Loucy (cell line): ENCODE results near the gene SNAP25.

Experiments
- H2AFZ ChIP-seq: fragments of 200-600 bp; sonication (generic); 2 replicates; pipeline ENCODE4 v1.6.0; 2016; ENCODE audit warnings: antibody characterized with exemption, mild to moderate bottlenecking, low read length, moderate library complexity
- H3F3A ChIP-seq: fragments of 200-600 bp; 2 replicates; pipeline ENCODE4 v1.6.0; 2016; ENCODE audit warnings: antibody characterized with exemption, low read depth, mild to moderate bottlenecking
- H3K27me3 ChIP-seq: fragments of 200-600 bp; sonication (generic); 2 replicates; pipeline ENCODE4 v1.6.1; 2014; ENCODE audit warnings: low read length, mild to moderate bottlenecking; ENCODE audit not compliant: insufficient read depth, poor library complexity, severe bottlenecking
- H3K36me3 ChIP-seq: fragments of 200-600 bp; sonication (generic); 2 replicates; pipeline ENCODE4 v1.6.1; 2016; ENCODE audit warnings: low read length; ENCODE audit not compliant: insufficient read depth
- H3K4me1 ChIP-seq: fragments of 200-600 bp; sonication (generic); 2 replicates; pipeline ENCODE4 v1.5.1; 2014; ENCODE audit warnings: low read length, mild to moderate bottlenecking; ENCODE audit not compliant: insufficient read depth, poor library complexity, severe bottlenecking
- H3K4me2 ChIP-seq: fragments of 200-600 bp; sonication (generic); 2 replicates; pipeline ENCODE4 v1.6.0; 2014; ENCODE audit warnings: antibody characterized with exemption, low read length, low read depth, mild to moderate bottlenecking; ENCODE audit not compliant: poor library complexity, severe bottlenecking
- H3K4me3 ChIP-seq: fragments of 200-600 bp; sonication (generic); 2 replicates; pipeline ENCODE4 v1.5.1; 2014; ENCODE audit warnings: low read length, mild to moderate bottlenecking, mixed read lengths; ENCODE audit not compliant: poor library complexity, severe bottlenecking
- H3K79me2 ChIP-seq: fragments of 200-600 bp; sonication (generic); 2 replicates; pipeline ENCODE4 v1.6.1; 2014; ENCODE audit warnings: low read length; ENCODE audit not compliant: insufficient read depth
- H3K9ac ChIP-seq: fragments of 200-600 bp; sonication (generic); 2 replicates; pipeline ENCODE4 v1.6.0; 2014; ENCODE audit warnings: mild to moderate bottlenecking, low read depth, low read length, moderate library complexity; ENCODE audit not compliant: poor library complexity, severe bottlenecking
- H3K9me2 ChIP-seq: fragments of 200-600 bp; sonication (generic); replicated peaks from 2 replicates; pipeline ENCODE4 v1.6.1; 2016; ENCODE audit warnings: low read depth, low read length, mixed read lengths
- H3K9me3 ChIP-seq: fragments of 200-600 bp; sonication (generic); 2 replicates; pipeline ENCODE4 v1.6.1; 2014; ENCODE audit warnings: mild to moderate bottlenecking, antibody characterized with exemption, low read length, low read depth; ENCODE audit not compliant: insufficient read depth
- H4K20me1 ChIP-seq: fragments of 200-600 bp; sonication (generic); 2 replicates; pipeline ENCODE4 v1.6.0; 2014; ENCODE audit warnings: antibody characterized with exemption, low read length, mild to moderate bottlenecking; ENCODE audit not compliant: insufficient read depth, poor library complexity, severe bottlenecking
- EZH2phosphoT487 ChIP-seq: fragments of 200-600 bp; IDR thresholded peaks from 2 replicates; pipeline ENCODE4 v1.6.1; 2018; ENCODE audit warnings: antibody characterized with exemption, mild to moderate bottlenecking, moderate library complexity, borderline replicate concordance
- TF ChIP-seq, protein P1 (sequence below): fragments of 200-600 bp; sonication (generic); conservative IDR thresholded peaks from 2 replicates; pipeline ENCODE4 v1.5.1; 2014; ENCODE audit warnings: mild to moderate bottlenecking, antibody characterized with exemption, low read length

Gene SNAP25

DNA sequence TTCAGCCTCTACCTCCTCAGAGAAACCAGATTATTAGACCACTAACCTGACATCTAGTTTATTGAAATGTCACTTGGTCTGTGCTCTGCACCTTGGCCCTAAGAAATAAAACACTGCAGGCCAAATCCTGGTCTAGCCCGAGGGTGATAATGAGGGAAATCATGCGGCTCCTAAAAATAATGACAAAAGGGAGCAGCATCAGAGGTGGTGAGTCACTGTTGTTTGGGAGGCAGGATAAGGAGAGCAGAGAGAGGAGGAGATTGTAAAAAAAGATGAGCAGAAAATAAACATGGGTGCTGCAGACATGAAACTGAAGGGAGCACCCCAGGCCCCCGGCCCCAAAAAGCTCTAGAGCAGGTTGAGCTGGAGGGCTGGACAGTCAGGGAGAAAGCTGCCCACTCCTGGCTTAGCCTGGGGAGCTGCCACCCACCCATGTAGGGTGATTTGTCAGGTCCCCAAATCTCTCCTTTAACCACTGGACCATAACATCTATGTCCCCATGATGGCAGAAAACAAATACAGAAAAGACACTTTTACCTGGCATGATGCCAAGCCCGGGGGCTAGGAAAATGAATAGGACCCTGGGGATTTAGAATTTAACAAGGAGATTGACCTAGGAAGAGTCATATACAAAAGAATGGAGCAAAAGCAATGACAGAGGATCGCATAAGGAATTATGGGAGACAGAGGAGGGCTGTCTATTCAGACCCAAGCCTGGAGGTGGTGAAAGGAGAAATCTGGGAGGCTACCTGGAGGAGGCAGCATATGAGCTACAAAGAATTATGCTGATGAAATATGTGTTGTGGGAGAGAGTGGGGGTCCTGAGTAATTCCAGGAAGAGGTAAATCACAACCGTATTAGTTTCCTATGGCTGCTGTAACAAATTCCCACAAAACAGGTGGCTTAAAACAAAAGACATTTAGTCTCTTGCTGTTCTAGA lies 103.7 kb downstream of the SNAP25 start:
- H3K4me2 ChIP-seq: no peak overlapping the region
- TF ChIP-seq, protein P1, sequence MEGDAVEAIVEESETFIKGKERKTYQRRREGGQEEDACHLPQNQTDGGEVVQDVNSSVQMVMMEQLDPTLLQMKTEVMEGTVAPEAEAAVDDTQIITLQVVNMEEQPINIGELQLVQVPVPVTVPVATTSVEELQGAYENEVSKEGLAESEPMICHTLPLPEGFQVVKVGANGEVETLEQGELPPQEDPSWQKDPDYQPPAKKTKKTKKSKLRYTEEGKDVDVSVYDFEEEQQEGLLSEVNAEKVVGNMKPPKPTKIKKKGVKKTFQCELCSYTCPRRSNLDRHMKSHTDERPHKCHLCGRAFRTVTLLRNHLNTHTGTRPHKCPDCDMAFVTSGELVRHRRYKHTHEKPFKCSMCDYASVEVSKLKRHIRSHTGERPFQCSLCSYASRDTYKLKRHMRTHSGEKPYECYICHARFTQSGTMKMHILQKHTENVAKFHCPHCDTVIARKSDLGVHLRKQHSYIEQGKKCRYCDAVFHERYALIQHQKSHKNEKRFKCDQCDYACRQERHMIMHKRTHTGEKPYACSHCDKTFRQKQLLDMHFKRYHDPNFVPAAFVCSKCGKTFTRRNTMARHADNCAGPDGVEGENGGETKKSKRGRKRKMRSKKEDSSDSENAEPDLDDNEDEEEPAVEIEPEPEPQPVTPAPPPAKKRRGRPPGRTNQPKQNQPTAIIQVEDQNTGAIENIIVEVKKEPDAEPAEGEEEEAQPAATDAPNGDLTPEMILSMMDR: no peak
- no peak for TF ChIP-seq EZH2phosphoT487
- H3K9me3 ChIP-seq: no peaks in the 10 kb centered on the region
- no peak overlapping the region for H3K9ac ChIP-seq
- H3K4me3 ChIP-seq: no peak overlapping the region
- no peaks in the 10 kb centered on the region for H3K79me2 ChIP-seq
- H3K4me1 ChIP-seq: peaks cover 7% of the 10 kb centered on the region
- H3K9me2 ChIP-seq: no peaks in the 10 kb centered on the region
- no peaks in the 10 kb centered on the region for H3F3A ChIP-seq
- no peaks in the 10 kb centered on the region for H3K27me3 ChIP-seq
- H2AFZ ChIP-seq: no peak overlapping the region
- H3K36me3 ChIP-seq: no peaks in the 10 kb centered on the region
- H4K20me1 ChIP-seq: no peaks in the 10 kb centered on the region

DNA sequence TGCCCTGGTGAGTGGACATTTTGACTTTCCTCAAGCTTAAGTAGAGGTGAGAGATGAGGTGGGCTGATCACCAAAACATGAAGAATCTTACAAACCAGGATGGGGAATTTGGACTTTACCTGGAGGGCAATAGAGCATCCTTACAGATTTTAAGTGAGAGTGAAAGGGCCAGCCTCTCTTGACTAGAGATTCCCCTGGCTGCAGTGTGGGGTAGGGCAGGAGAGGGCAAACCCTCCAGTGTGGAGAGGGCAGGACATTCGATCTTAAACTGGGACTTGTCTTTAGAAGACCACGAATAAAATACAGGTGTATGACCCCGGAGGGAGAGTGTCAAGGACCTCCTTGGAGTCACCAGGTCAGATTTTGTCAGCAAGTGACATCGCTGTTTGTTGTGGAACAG lies 105.1 kb downstream of the SNAP25 start:
- H3K36me3 ChIP-seq: no peaks in the 10 kb centered on the region
- no peaks in the 10 kb centered on the region for H3K79me2 ChIP-seq
- TF ChIP-seq, protein P1: no peak
- TF ChIP-seq EZH2phosphoT487: no peak
- H3K4me1 ChIP-seq: no peaks in the 10 kb centered on the region
- H3K4me3 ChIP-seq: no peak overlapping the region
- no peaks in the 10 kb centered on the region for H3K27me3 ChIP-seq
- H3K9me3 ChIP-seq: no peaks in the 10 kb centered on the region
- H2AFZ ChIP-seq: no peak overlapping the region
- H3K9ac ChIP-seq: no peak overlapping the region
- no peaks in the 10 kb centered on the region for H3K9me2 ChIP-seq
- H3K4me2 ChIP-seq: no peak overlapping the region
- H3F3A ChIP-seq: no peaks in the 10 kb centered on the region
- H4K20me1 ChIP-seq: no peaks in the 10 kb centered on the region

DNA sequence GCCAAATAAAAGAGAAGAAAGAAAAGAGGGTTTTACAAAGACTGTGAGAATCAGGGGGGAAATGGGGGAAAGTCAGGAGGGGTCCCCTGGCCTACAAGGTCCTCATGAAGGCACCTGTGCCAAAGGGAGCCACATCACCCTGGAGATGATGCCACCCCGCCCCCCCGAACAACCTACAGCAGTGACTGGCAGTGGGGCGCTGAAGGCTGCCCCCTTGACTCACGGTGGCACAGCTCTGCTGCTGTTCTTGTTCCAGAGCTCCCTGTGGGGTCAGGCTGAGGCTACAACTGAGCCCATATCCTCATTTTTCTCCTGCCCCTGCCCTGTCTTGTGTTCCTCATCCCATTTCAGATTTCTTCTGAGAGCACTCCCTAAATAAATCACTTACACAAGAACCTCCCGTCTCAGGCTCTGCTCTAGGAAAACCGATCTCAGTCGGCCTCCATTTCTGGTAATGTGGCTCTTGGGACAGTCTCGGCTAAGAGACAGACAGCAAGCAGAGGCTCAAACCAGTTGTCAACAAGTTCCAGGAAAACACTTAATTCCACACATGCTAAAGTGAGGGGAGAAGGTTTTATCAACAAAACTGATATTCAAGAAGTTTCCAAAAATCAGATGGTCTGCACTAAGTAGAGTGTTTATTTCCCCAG lies 105.7 kb downstream of the SNAP25 start:
- no peak overlapping the region for H3K4me2 ChIP-seq
- no peaks in the 10 kb centered on the region for H3K36me3 ChIP-seq
- H3K4me1 ChIP-seq: no peaks in the 10 kb centered on the region
- H3K9me3 ChIP-seq: no peaks in the 10 kb centered on the region
- no peaks in the 10 kb centered on the region for H3F3A ChIP-seq
- H4K20me1 ChIP-seq: no peaks in the 10 kb centered on the region
- no peak overlapping the region for H3K9ac ChIP-seq
- TF ChIP-seq, protein P1: no peak
- TF ChIP-seq EZH2phosphoT487: no peak
- no peaks in the 10 kb centered on the region for H3K27me3 ChIP-seq
- no peaks in the 10 kb centered on the region for H3K79me2 ChIP-seq
- H3K4me3 ChIP-seq: no peak overlapping the region
- no peaks in the 10 kb centered on the region for H3K9me2 ChIP-seq
- H2AFZ ChIP-seq: no peak overlapping the region
